AG04450 (cell line): ENCODE measurements around the gene NPIPB13. TPM values are rescaled to one million over a fixed set of nuclear protein-coding genes. Genes with fewer than 3 reads are reported as not detected.
"Not testable (repeated sequence)": the region's sequence is repeated elsewhere in the genome, so short reads cannot be mapped to it uniquely, and the experiment has no call there.

Experiments
- CTCF ChIA-PET: fragments of 300-600, 350-600 bp; formaldehyde crosslinking; extraction: SDS; loops from one replicate; lab custom pipeline; 2022; ENCODE audit warnings: antibody characterized with exemption, inconsistent platforms; lab: Charles Lee
- POLR2A ChIA-PET: fragments of 350-600 bp; formaldehyde crosslinking; extraction: SDS; loops from one replicate; lab custom pipeline; 2021; ENCODE audit warnings: antibody characterized with exemption, inconsistent platforms; lab: Yijun Ruan, JAX
- DNase-seq: peaks from one replicate; pipeline ENCODE4 v3.0.0-alpha.2; 2011; ENCODE audit warnings: low read depth, low spot score
- H3K27ac ChIP-seq: one replicate; pipeline ENCODE4 v1.5.1; 2012; ENCODE audit warnings: low read depth, low read length, control low read depth
- H3K27me3 ChIP-seq: one replicate; pipeline ENCODE4 v1.6.0; 2012; ENCODE audit warnings: low read length; ENCODE audit not compliant: control insufficient read depth, insufficient read depth
- H3K4me3 ChIP-seq: 2 replicates; pipeline ENCODE4 v1.5.1; 2011; ENCODE audit warnings: mild to moderate bottlenecking, low read depth, low read length, control low read depth
- H3K9me3 ChIP-seq: 2 replicates; pipeline ENCODE4 v1.5.1; 2012; ENCODE audit warnings: low read length; ENCODE audit not compliant: control insufficient read depth, insufficient read depth
- polyA minus RNA-seq: library from RNA; depleted of rRNA, polyadenylated mRNA; stranded (reverse); fragments of >200 nt; gene quantifications from 2 replicates; pipeline ENCODE4 v1.2.3, GENCODE V29; 2011; rRNA and poly(A)+ RNA removed
- polyA plus RNA-seq: library from polyadenylated mRNA; depleted of rRNA; stranded (reverse); fragments of >200 nt; gene quantifications from 2 replicates; pipeline ENCODE4 v1.2.3, GENCODE V29; 2011; rRNA removed

Gene NPIPB13
- polyA plus RNA-seq, result 0.83 and 1.7 TPM in 2 replicates
- 8.6 and 10.6 TPM in 2 replicates for polyA minus RNA-seq

- H3K4me3 ChIP-seq, H3K27me3 ChIP-seq, POLR2A ChIA-PET, H3K9me3 ChIP-seq, CTCF ChIA-PET, H3K27ac ChIP-seq, DNase-seq: not testable (repeated sequence)
Observed at GRCh38 chr16:30248379-30248778, at the start of gene NPIPB13. TSS of gene NPIPB13 (minus strand) at chr16:30248479. CDS start at chr16:30245573, 2,906 bp downstream.

- H3K9me3 ChIP-seq, H3K27ac ChIP-seq, H3K4me3 ChIP-seq, POLR2A ChIA-PET, H3K27me3 ChIP-seq, CTCF ChIA-PET, DNase-seq: not testable (repeated sequence)
Observed at GRCh38 chr16:30282357-30282756, 34.1 kb upstream of the NPIPB13 start.

- H3K27ac ChIP-seq, H3K4me3 ChIP-seq, CTCF ChIA-PET, H3K27me3 ChIP-seq, H3K9me3 ChIP-seq, DNase-seq, POLR2A ChIA-PET: not testable (repeated sequence)
Observed at GRCh38 chr16:30278523-30278922, 30.2 kb upstream of the NPIPB13 start.

- H3K27ac ChIP-seq, H3K9me3 ChIP-seq, POLR2A ChIA-PET, H3K27me3 ChIP-seq, DNase-seq, CTCF ChIA-PET, H3K4me3 ChIP-seq: not testable (repeated sequence)
Observed at GRCh38 chr16:30217082-30217481, 31.2 kb downstream of the NPIPB13 start.

GRCh38 chr16:30211414-30211813 is 36.9 kb downstream of the NPIPB13 start:
- POLR2A ChIA-PET, H3K9me3 ChIP-seq, CTCF ChIA-PET, H3K4me3 ChIP-seq, H3K27ac ChIP-seq, DNase-seq, H3K27me3 ChIP-seq: not testable (repeated sequence)

- H3K9me3 ChIP-seq, H3K4me3 ChIP-seq, CTCF ChIA-PET, H3K27ac ChIP-seq, H3K27me3 ChIP-seq, POLR2A ChIA-PET, DNase-seq: not testable (repeated sequence)
Observed at GRCh38 chr16:30209032-30209431, 39.2 kb downstream of the NPIPB13 start.

- H3K9me3 ChIP-seq, H3K4me3 ChIP-seq, H3K27me3 ChIP-seq, DNase-seq, CTCF ChIA-PET, POLR2A ChIA-PET, H3K27ac ChIP-seq: not testable (repeated sequence)
Observed at GRCh38 chr16:30207063-30207704, 41.1 kb downstream of the NPIPB13 start.

- H3K4me3 ChIP-seq, CTCF ChIA-PET, POLR2A ChIA-PET, DNase-seq, H3K9me3 ChIP-seq, H3K27ac ChIP-seq, H3K27me3 ChIP-seq: not testable (repeated sequence)
Observed at GRCh38 chr16:30206252-30206651, 42.0 kb downstream of the NPIPB13 start.

- DNase-seq, POLR2A ChIA-PET, H3K27ac ChIP-seq, CTCF ChIA-PET, H3K9me3 ChIP-seq, H3K27me3 ChIP-seq: not testable (repeated sequence)
- H3K4me3 ChIP-seq, result peak overlapping the region; percentile 54
Observed at GRCh38 chr16:30205541-30206236, 42.6 kb downstream of the NPIPB13 start.

- CTCF ChIA-PET, H3K4me3 ChIP-seq, H3K27ac ChIP-seq, H3K9me3 ChIP-seq, DNase-seq, POLR2A ChIA-PET, H3K27me3 ChIP-seq: not testable (repeated sequence)
Observed at GRCh38 chr16:30199608-30200343, 48.5 kb downstream of the NPIPB13 start.

GRCh38 chr16:30199049-30199448 is 49.2 kb downstream of the NPIPB13 start, which contains the start of gene SULT1A3:
TSS of gene SULT1A3 (plus strand) at chr16:30199255. CDS start at chr16:30200729, 1,474 bp downstream.
- H3K27ac ChIP-seq, POLR2A ChIA-PET, H3K9me3 ChIP-seq, CTCF ChIA-PET, H3K27me3 ChIP-seq, DNase-seq, H3K4me3 ChIP-seq: not testable (repeated sequence)
